Activated CD4-positive, CD25-positive, alpha-beta regulatory T cell treated with anti-CD3 and anti-CD28 coated beads, Interleukin-2, amount 50 U/mL, for 72 hours (primary cell): ENCODE measurements around the gene WFIKKN2.

ENCODE experiments used
- DNase-seq: peaks from one replicate; pipeline ENCODE4 v3.0.0; 2021

The WFIKKN2 gene

DNA sequence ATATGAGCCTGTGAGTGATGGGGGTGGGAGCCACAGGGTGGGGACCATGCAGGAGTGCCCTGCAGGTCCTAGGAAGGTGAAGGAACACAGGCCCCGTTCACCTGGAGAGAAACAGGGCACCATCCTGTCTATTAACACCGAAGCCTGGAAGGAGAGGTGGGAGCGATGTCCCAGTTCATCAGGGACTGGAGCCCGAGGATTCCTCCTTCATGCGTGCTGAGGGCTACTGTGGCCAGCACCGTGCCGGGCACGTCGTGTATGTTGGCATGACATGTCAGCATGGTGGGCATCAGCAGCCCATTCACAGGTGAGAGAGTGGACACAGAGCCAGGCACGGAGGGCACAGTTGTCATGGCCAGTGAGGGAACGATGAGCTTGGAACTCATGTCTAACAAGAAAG, 1.4 kb downstream of the WFIKKN2 start:
- no peak for DNase-seq

DNA sequence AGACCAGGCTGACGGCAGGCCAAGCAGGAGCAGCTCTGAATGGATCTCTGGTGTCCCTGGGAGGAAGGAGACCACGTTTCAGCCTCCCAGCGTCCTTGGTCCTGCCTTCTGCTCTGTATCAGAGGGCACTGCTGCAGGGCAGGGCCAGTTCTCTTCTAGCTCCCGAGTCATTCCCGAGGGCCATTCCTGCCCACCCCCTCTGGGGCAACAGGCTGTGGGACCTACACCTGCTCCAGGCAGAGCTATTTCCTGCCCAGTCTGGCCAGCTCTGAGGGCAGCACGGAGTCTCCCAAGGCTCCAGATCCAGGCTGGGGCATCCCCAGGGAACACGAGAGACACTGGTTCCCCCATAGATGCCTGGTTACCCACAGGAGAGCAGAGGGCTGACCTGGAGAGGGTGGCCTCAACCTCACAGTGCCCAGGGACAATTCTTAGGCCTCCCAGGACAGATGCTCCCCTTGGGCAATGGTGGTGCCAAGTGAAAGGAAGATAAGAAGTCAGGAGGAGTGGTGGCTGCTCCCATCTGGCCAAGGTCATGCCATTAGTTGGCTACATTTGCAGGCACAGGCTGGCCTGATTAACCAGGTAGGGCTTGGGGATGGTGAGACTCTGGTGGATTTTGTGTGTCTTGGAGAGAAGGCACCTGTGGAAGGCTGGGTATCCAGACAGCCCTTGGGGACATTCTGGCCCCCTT, 2.0 kb downstream of the WFIKKN2 start:
- DNase-seq: no peak

DNA sequence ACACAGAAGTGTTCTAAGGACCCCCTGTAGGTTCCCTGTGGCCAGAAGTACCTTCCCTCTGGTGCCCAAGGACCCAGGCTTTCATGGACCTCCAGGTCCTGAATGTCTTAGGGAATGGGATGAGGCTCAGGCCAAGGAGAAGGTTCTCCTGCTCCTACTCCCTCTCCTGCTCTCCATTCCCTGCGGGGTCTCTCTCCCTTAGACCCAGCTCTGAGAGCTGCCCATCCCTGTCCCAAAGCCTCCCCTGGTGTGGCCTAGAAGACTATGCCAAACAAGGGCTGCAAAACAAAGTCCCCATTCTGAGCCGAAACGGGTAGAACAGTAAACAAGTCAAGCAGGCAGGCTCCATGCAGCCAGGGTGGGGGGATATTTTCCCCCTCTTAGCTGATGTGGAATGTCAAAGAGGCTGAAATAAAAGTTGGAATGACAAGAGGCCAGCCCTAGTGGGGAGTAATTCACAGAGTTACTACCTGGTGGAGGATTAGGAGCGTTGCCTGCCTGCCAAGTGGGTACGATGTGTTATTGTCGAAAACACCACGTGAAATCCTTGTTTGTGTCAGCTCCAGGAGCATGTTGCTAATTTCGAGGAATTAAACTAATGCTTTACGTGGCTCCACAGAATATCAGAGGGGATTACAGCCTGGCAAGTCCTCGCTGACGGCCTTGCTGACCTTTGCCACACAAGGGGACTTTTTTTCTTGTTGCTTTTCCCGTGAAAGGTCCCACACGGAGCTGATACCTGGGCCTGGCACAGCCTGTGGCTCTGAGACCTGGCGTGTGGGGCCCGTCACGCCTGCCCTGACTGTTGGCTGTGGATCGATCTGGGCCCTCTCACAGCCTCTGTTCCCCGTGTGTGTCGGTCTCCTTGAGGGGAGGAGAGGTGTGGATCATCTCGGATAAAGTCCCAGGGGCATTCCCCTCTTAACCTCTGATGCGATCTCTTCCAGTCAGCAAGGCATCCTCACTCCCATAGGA, 2.9 kb downstream of the WFIKKN2 start:
- no peak for DNase-seq

DNA sequence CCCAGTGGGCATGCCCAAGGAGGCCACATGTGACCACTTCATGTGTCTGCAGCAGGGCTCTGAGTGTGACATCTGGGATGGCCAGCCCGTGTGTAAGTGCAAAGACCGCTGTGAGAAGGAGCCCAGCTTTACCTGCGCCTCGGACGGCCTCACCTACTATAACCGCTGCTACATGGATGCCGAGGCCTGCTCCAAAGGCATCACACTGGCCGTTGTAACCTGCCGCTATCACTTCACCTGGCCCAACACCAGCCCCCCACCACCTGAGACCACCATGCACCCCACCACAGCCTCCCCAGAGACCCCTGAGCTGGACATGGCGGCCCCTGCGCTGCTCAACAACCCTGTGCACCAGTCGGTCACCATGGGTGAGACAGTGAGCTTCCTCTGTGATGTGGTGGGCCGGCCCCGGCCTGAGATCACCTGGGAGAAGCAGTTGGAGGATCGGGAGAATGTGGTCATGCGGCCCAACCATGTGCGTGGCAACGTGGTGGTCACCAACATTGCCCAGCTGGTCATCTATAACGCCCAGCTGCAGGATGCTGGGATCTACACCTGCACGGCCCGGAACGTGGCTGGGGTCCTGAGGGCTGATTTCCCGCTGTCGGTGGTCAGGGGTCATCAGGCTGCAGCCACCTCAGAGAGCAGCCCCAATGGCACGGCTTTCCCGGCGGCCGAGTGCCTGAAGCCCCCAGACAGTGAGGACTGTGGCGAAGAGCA, 4.4 kb downstream of the WFIKKN2 start:
- no peak for DNase-seq

DNA sequence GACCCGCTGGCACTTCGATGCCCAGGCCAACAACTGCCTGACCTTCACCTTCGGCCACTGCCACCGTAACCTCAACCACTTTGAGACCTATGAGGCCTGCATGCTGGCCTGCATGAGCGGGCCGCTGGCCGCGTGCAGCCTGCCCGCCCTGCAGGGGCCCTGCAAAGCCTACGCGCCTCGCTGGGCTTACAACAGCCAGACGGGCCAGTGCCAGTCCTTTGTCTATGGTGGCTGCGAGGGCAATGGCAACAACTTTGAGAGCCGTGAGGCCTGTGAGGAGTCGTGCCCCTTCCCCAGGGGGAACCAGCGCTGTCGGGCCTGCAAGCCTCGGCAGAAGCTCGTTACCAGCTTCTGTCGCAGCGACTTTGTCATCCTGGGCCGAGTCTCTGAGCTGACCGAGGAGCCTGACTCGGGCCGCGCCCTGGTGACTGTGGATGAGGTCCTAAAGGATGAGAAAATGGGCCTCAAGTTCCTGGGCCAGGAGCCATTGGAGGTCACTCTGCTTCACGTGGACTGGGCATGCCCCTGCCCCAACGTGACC, 5.0 kb downstream of the WFIKKN2 start:
- no peak for DNase-seq

DNA sequence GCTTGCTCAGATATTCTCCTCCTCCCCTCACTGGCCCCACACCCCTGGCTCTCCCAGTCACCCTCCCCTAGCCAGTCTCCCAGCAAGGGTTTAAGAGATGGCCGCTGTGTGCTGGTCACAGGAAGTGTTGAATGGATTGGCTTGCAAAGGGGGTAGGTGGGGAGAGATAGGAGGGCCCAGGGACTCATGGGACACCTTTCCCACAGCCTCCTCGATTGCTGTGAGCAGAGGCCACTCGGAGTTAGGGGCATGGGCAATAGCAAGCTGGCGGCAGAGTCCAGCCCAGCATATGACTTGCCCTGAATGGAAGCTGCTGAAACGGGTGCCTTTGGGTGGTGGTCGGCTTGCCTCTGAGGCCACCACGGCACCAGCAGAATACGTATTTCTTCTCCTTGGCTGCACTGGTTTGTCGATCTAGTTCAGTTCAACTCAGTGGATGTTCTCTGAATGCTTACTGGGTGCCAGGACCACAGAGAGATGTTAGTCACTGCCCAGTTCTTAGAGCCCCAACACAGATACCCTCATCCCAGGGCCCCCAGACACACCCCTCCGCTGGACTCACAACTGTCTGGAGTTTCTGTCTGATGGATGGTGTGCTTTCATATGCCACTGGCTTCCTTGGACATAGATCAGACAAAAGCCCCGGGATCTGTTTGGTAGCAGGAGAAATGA, 6.0 kb downstream of the WFIKKN2 start:
- no peak for DNase-seq

DNA sequence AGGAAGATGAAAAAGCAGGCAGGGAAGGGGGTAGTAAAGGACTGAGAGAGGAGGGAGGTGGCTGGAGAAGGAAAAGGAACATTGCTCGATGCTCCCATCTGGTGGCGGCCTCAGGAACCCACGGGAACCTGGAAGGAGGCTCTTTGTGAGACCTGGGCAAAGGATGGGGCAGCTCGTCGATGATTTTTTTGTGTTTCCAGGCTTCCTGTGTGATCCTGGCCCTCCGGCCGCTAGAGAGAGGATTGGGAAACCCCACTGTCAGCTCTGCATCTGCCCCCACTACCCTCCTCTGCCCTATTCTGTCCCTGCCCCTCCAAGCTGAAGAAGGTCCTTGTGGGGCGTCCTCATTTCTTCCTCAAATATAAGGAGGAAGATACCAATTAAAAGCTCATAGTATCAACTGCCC, 6.6 kb downstream of the WFIKKN2 start:
- DNase-seq: no peak

DNA sequence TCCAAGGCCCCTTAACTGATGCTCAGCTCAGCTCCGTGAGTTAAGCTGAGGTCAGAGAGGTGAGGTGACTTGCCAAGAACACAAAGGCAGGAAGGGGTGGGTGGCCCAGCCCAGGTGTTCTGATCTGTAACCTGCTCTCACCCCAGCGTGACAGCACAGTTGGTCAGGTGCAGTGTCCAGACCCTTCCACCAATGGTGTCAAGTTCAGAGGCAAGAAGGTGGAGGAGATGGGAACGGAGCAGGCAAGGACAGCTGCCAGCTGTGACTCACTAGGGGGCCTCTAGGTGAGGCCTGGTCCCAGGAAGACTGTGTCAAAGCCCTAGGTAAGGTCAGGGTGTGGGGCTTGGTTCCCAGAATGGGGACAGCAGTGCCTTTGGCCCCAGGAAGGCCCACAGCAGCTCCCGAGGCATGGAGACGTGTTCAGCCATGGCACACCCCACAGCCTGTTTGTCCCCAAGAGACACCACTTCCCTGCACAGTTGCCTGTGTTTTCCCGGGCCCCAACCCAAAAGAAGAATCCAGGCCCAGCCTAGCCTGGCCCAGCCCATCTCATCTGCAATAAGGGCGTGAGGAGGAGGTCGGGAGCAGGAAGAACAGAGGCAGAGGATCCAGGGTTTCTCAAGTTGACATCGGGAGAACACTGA, 7.2 kb downstream of the WFIKKN2 start:
- DNase-seq: no peak

DNA sequence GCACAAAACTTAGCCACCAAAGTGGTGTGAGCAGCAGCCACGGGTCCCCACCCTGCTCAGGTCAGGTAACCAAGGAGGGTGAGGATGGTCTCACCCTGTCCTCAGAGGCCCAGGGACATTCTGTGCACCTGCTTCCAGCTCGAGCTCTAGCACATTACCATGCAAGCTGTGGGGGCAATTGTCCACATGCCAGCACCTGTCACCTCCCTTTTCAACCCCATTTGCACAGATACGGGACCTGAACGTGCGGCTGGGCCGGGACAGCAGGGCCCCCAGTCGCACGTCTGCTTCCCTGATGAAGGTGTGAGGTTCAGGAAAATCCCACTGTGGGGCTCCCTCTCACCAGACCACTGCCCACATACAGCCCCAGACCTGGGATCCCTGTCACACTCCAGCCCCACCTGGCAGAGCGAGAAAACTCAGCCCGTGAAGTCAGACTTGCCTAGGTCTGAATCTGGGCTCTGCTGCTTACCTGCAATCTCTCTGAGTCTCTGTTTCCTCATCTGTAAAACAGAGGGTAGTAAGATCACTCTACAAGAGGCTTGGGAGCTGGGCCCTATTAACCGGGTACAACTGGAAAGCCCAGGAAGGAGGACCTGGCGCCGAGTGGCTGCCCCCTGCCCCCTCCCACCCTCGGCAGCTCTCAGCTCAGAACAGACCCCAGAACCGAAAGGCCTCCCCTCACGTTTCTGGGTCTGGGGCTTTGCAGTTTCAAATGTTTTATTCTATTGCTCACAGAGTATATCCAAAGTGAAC, 7.9 kb downstream of the WFIKKN2 start:
- no peak for DNase-seq

DNA sequence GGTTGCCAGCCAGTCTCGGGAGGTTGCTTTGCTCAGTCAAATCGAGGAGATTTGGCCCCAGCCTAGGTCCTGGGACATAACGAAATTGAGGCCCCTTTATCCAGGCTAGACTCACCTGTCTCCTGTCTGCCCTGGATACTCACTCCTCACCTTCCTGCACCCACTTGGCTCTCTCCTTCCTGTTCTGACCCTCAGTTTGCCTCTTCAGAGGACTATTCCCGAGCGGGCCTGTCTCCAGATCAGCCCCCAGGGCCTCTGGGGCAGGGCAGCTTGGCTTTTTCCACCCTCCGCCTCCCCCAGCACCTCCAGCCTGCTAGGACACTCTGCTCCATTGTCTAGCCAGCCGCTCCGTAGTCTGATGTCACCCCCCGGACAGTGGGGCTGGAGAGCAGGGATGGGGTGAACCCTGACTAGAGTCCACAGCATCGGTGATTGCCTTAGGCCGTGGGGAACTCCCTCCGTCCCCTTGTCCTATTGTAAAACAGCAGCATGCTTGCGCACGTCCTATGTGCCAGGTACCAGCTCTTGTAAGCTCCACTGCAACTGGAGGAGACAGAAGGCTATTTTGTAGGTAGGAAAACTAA, 8.8 kb downstream of the WFIKKN2 start:
- DNase-seq: no peak

DNA sequence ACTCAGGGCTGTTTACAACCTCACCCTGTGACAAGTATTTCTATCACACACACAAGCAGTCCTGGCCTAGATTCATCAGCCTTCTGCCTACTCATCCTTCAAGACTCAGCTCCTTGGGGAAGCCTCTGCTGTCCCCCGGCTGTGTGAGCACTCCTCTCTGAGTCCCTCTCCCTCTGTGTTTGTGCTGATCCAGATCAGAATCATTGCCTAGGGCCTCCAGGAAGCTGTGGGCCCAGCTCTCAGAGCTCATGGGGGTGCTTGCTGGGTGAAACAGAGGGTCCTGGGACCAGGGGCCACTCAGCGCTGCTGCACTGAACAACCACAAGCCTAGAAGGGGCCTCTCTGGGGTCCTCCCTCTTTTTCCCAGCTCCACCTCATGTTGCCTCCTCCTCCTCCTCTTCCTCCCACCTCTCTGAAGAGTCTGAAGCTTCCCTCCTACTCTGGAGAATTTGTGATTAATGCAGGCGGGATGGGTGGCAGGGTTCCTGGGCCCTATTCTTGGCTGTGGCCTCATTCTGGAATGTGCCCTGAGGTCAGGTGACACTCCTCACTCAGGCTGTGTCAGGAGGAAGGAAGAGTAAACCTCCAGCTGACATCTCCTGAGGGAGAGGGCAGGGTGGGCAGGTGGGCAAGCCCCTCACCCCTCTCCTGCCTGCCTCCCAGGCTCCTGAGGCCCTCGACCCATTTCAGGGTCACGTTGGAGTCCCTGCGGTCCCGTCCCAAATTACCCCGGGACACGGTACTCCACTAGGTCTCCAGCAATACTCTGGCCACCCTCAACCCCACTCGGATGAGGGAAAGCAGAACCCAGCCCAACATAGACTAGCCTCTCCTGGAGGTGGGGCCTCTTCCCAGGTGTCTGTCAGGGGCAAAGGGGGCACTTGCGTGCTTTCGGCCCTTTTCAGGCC, 10.1 kb downstream of the WFIKKN2 start:
- no peak for DNase-seq

DNA sequence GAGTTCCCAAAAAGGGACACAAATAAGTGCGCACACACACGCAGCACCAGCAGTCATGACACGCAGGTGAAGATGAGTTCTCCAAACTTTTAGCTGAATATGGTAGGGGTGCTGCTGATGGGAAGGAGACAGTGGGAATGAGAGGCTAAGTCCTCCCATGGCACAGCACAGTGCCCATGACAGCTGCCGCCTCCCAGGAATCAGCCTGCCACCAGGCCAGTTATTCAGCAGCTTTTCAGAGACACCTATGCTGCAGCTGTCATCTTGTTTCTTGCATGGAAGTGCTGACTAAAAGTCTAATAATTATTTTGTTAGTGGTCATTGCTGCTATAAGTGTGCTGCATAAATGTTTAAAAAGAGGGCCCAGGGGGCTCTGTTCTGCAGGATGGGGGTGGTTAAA, 12.2 kb downstream of the WFIKKN2 start:
- no peak for DNase-seq

DNA sequence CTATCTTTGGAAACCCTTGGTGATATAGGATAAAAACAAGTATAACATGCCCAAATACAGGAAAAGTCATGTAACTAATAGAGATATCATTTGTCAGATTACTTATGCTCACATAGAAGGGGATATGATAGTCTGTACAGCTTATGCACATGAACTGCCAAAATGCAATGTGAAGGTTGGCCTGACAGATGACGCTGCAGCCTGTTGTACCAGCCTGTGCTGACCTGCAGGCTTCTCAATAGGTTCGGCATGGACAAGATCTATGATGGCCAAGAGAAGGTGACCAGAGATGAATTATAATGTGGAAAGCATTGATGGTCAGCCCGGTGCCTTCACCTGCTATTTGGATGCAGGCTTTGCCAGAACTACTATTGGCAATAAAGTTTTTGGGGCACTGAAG, 12.7 kb downstream of the WFIKKN2 start:
- no peak for DNase-seq

DNA sequence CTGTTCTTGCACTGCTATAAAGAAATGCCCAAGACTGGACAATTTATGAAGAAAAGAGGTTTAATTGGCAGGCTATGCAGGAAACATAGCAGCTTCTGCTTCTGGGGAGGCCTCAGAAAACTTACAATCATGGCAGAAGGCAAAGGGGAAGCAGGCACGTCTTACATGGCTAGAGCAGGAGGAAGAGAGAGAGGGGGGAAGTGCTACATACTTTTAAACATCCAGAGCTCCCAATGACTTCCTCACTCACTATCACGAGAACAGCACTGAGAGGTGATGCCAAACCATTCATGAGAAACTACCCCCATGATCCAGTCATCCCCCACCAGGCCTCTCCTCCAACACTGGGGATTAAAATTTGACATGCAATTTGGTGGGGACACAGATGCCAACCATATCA, 13.3 kb downstream of the WFIKKN2 start:
- no peak for DNase-seq

DNA sequence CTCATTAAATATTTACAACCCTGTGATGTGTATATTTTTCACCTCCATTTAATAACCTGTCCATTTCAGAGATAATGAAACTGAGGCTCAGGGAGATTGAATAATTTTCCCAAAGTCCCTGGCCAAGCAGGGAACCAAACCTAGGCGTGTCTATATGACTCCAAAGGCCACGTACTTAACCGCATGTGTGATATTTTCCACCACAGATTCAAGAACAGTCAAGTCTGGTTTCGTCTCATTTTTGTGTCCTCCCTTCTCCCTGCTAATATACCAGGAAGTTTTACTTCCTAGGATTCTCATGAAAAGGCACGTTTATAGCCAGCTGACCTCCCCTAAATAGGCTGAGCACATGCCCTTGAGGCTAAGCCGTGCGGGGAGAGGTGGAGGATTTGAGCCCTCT, 15.3 kb downstream of the WFIKKN2 start:
- DNase-seq: no peak

DNA sequence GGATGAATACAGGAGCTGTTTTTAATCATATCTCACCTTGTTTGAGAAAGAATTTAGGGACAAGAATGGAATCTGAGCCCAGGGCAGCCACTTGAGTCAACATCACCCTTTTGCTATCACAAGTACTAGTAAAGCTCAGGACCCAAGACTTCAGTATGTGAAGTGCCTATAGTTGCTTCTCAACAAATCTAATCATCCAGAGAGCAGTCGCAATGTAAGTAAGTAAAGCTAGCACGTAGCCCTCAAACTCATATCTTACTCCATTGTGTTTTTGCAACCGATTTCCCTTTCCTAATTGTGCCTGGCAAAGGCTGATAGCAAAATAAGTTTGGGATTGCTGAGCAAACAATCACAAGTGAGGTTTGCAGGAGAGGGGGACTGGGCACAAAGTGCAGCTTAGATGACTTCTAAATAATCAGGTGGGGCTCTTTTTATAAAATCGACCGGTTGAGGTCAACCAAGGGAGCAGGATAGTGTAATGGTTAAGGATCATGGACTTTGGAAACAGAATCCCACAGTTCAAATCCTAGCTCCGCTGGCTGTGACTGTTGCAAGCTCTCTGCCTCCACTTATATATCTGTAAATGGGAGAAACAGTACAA, 17.7 kb downstream of the WFIKKN2 start:
- no peak for DNase-seq

DNA sequence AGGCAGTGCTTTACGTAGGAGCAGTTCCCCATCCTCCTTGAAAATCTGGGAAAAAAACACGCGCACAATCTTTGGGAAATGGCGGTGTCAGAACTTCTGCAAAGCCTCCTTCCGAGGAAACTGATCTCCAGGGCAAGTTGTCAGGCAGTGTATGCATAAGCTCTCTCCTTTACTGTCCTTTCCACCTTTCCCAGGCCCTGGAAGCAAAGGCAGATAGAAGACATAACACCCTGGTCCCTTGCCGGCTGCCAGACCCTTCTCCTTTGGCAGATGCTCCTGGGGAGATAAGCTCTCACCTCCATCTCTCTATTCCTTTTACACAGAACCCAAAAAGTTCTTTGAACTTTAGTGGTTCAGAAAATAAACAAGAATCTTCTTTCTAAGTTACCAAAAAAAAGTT, 18.4 kb downstream of the WFIKKN2 start:
- no peak for DNase-seq

DNA sequence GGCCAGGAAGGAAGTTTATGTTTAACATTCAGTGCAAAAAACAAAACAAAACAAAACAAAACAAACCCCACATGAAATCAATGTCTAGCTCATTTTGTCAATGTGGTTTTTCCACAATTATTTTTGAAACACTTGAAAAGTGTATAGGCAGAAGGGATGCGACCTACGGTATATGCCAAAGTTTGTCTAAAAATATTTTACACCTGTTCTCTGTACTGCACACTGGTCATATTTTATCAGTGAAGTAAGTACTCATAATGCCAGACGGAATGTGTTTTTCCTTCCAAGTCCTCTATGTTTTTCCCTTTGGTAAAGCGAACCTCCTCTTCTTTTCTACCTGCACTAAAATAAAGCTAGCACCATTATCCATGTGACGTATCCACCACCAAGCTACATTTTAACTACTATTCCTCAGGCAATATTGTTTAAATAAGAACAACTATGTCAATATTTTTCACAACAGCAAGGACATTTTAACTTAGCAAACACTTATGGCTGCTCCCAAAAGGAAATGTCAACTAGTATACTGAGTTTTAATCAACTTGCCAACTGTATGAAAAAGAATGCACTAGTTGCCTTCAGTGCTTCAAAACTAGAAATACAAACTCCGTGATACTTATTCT, 20.4 kb downstream of the WFIKKN2 start:
- no peak for DNase-seq

DNA sequence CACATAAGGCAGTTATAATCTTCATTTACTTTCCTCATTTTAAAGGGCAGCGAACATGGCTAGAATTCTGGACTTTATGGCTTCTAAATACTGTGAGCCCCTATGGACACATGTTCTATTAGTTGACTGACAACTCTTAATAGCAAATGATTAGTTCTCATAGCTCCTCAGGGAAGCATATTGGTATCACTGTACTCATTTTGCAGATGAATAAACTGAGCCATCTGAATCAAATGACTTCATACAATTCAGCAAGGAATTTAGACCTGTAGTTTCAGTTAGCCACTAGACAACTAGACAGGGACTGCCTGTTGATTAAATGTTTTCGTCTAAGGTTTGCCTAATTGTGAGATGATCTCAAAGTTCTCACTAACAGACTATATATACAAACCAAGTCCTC, 21.0 kb downstream of the WFIKKN2 start:
- no peak for DNase-seq
